ENCODE data around the gene NRXN3.

DNA sequence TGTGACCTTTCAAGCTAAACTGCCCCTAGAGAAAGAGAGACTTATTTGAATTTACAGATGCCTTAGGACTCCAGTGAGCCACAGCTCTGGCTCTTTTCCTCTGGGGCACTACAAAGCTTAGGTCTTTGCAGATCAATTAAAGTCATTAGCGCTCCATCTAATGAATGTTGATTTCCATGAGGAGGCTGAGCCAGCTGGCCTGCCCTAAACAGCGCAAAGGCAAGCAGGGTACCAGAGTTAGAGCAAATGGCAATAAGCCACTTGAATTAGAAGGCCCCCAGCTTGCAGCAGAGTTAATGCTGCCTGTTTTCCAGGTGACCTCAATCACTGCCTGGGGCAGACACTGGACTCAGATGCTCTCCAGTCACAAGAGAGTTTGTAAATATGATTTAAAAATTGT, 1345.8 kb downstream of the NRXN3 start:
- TF ChIP-seq, protein P1, sequence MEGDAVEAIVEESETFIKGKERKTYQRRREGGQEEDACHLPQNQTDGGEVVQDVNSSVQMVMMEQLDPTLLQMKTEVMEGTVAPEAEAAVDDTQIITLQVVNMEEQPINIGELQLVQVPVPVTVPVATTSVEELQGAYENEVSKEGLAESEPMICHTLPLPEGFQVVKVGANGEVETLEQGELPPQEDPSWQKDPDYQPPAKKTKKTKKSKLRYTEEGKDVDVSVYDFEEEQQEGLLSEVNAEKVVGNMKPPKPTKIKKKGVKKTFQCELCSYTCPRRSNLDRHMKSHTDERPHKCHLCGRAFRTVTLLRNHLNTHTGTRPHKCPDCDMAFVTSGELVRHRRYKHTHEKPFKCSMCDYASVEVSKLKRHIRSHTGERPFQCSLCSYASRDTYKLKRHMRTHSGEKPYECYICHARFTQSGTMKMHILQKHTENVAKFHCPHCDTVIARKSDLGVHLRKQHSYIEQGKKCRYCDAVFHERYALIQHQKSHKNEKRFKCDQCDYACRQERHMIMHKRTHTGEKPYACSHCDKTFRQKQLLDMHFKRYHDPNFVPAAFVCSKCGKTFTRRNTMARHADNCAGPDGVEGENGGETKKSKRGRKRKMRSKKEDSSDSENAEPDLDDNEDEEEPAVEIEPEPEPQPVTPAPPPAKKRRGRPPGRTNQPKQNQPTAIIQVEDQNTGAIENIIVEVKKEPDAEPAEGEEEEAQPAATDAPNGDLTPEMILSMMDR (IDR thresholded peaks at IDR 0.05) = no peak
- TF ChIP-seq POLR2A (IDR thresholded peaks at IDR 0.05) = no peak

Measured in heart left ventricle (tissue), 13 donors.